GM18498 (cell line): ENCODE data around the gene NCKAP5.

Experiments used
- ATAC-seq: cut with Tn5 transposase; IDR thresholded peaks from one replicate; pipeline ENCODE4 v1.9.1; 2021; ENCODE audit warnings: mild to moderate bottlenecking, moderate library complexity; ENCODE audit not compliant: unreplicated experiment

The NCKAP5 gene

GRCh38 chr2:133123904-133124303, 444.4 kb downstream of the NCKAP5 start:
- no peak for ATAC-seq

- no peak for ATAC-seq
These were observed 444.9 kb downstream of the NCKAP5 start for GRCh38 chr2:133123393-133123792.

- no peak for ATAC-seq
These were observed 445.7 kb downstream of the NCKAP5 start for GRCh38 chr2:133122529-133122928.

- no peak for ATAC-seq
These were observed 448.0 kb downstream of the NCKAP5 start for GRCh38 chr2:133120310-133120709.

GRCh38 chr2:133110201-133110600, 458.1 kb downstream of the NCKAP5 start:
- no peak for ATAC-seq

- ATAC-seq, result no peak
These were observed 458.5 kb downstream of the NCKAP5 start for GRCh38 chr2:133109772-133110171.

- ATAC-seq, result no peak
These were observed 461.0 kb downstream of the NCKAP5 start for GRCh38 chr2:133107058-133107815.

GRCh38 chr2:133104871-133105270, 463.4 kb downstream of the NCKAP5 start:
- ATAC-seq, result no peak

GRCh38 chr2:133098787-133099186, 469.5 kb downstream of the NCKAP5 start:
- no peak for ATAC-seq

GRCh38 chr2:133097666-133098065, 470.6 kb downstream of the NCKAP5 start:
- ATAC-seq, result no peak

- no peak for ATAC-seq
These were observed 475.7 kb downstream of the NCKAP5 start for GRCh38 chr2:133092571-133092970.

GRCh38 chr2:133090358-133090757, 477.9 kb downstream of the NCKAP5 start:
- ATAC-seq, result no peak

GRCh38 chr2:133086176-133086575, 482.1 kb downstream of the NCKAP5 start:
- no peak for ATAC-seq

- ATAC-seq, result no peak
These were observed 482.6 kb downstream of the NCKAP5 start for GRCh38 chr2:133085646-133086045.

GRCh38 chr2:133082034-133082433, 486.2 kb downstream of the NCKAP5 start:
- ATAC-seq, result no peak

- ATAC-seq, result no peak
These were observed 487.4 kb downstream of the NCKAP5 start for GRCh38 chr2:133080822-133081221.

GRCh38 chr2:133078667-133079411, 489.4 kb downstream of the NCKAP5 start:
- ATAC-seq, result no peak

GRCh38 chr2:133077269-133077822, 490.9 kb downstream of the NCKAP5 start:
- ATAC-seq, result no peak

- ATAC-seq, result no peak
These were observed 495.2 kb downstream of the NCKAP5 start for GRCh38 chr2:133072837-133073694.

- no peak for ATAC-seq
These were observed 504.5 kb downstream of the NCKAP5 start for GRCh38 chr2:133063775-133064174.
